ENCODE results near the gene ACKR3.

The ACKR3 gene

GRCh38 chr2:236531996-236532395 is 37.6 kb upstream of the ACKR3 start:
- TF ChIP-seq EZH2phosphoT487 (IDR thresholded peaks at IDR 0.05; ENCODE audit: borderline replicate concordance) = no peak
- TF ChIP-seq CTCF (conservative IDR thresholded peaks at IDR 0.05; ENCODE audit: low read length) = no peak
- no peaks in the 10 kb centered on the region for H3F3A ChIP-seq (ENCODE audit: low read depth)

DNA sequence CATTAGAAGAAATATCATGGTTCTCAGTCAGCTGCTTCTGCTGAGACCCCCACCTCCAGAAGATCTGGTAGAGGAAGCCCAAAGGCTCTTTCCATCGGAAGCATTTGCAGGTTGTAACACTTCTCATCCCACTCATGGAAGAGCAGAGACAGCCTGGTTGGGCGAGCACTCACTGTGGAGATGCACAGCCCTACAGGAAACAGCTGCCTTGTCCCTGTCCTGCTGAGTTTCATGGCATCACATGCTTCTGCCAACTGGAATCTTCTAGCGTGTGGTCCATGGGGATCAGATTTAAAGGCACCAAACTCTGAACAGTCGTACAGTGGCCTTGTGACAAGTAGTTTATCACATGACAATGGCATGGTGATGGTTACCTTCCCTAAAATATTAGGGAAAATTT is 36.3 kb upstream of the ACKR3 start:
- Histone ChIP-seq H3K9ac (ENCODE audit: low read depth, low read length, poor library complexity, severe bottlenecking) (no peak overlapping the region), H3K9me2 (replicated peaks; ENCODE audit: low read depth, low read length) (no peaks in the 10 kb centered on the region), H3K27me3 (ENCODE audit: insufficient read depth, low read length, poor library complexity, severe bottlenecking) (no peaks in the 10 kb centered on the region), H3K9me3 (ENCODE audit: insufficient read depth, low read depth, low read length) (no peaks in the 10 kb centered on the region), H3K4me2 (ENCODE audit: low read depth, low read length, poor library complexity, severe bottlenecking) (no peak overlapping the region), H3K79me2 (ENCODE audit: insufficient read depth, low read length) (peaks cover 14% of the 10 kb centered on the region), H2AFZ (ENCODE audit: low read length) (no peak overlapping the region), H3K36me3 (ENCODE audit: insufficient read depth, low read length) (no peaks in the 10 kb centered on the region), H3K4me1 (ENCODE audit: insufficient read depth, low read length, poor library complexity, severe bottlenecking) (peaks cover 34% of the 10 kb centered on the region), H3K4me3 (ENCODE audit: low read length, poor library complexity, severe bottlenecking) (no peak overlapping the region), H3F3A (ENCODE audit: low read depth) (no peaks in the 10 kb centered on the region), H4K20me1 (ENCODE audit: insufficient read depth, low read length, poor library complexity, severe bottlenecking) (no peaks in the 10 kb centered on the region)
- no peak for TF ChIP-seq EZH2phosphoT487 (IDR thresholded peaks at IDR 0.05; ENCODE audit: borderline replicate concordance)
- TF ChIP-seq CTCF (conservative IDR thresholded peaks at IDR 0.05; ENCODE audit: low read length) = no peak

More at GRCh38 chr2:236531996-236532395, 37.6 kb upstream of the ACKR3 start:
- Histone ChIP-seq H3K9ac (ENCODE audit: low read depth, low read length, poor library complexity, severe bottlenecking) (no peak overlapping the region), H3K9me3 (ENCODE audit: insufficient read depth, low read depth, low read length) (no peaks in the 10 kb centered on the region), H3K27me3 (ENCODE audit: insufficient read depth, low read length, poor library complexity, severe bottlenecking) (no peaks in the 10 kb centered on the region), H3K4me1 (ENCODE audit: insufficient read depth, low read length, poor library complexity, severe bottlenecking) (peaks cover 21% of the 10 kb centered on the region), H3K36me3 (ENCODE audit: insufficient read depth, low read length) (no peaks in the 10 kb centered on the region), H3K79me2 (ENCODE audit: insufficient read depth, low read length) (peaks cover under 1% of the 10 kb centered on the region; the same call in 1 of the 2 replicates), H3K9me2 (replicated peaks; ENCODE audit: low read depth, low read length) (no peaks in the 10 kb centered on the region), H4K20me1 (ENCODE audit: insufficient read depth, low read length, poor library complexity, severe bottlenecking) (no peaks in the 10 kb centered on the region), H3K4me2 (ENCODE audit: low read depth, low read length, poor library complexity, severe bottlenecking) (no peak overlapping the region), H3K4me3 (ENCODE audit: low read length, poor library complexity, severe bottlenecking) (no peak overlapping the region), H2AFZ (ENCODE audit: low read length) (no peak overlapping the region)

- Histone ChIP-seq H3K4me1 (ENCODE audit: insufficient read depth, low read length, poor library complexity, severe bottlenecking) (peaks cover 42% of the 10 kb centered on the region), H3F3A (ENCODE audit: low read depth) (no peaks in the 10 kb centered on the region), H3K9me3 (ENCODE audit: insufficient read depth, low read depth, low read length) (0 out of 2 replicates have a peak, but pooled peaks cover 3% of the 10 kb centered on the region)
Observed at GRCh38 chr2:236535024-236535423, 34.6 kb upstream of the ACKR3 start.

More at GRCh38 chr2:236535024-236535423, 34.6 kb upstream of the ACKR3 start:
- H3K9ac ChIP-seq (ENCODE audit: low read depth, low read length, poor library complexity, severe bottlenecking) = no peak overlapping the region
- no peak for TF ChIP-seq EZH2phosphoT487 (IDR thresholded peaks at IDR 0.05; ENCODE audit: borderline replicate concordance)
- no peak for TF ChIP-seq CTCF (conservative IDR thresholded peaks at IDR 0.05; ENCODE audit: low read length)
- no peaks in the 10 kb centered on the region for H3K9me2 ChIP-seq (replicated peaks; ENCODE audit: low read depth, low read length)
- H3K36me3 ChIP-seq (ENCODE audit: insufficient read depth, low read length) = no peaks in the 10 kb centered on the region
- H3K4me2 ChIP-seq (ENCODE audit: low read depth, low read length, poor library complexity, severe bottlenecking) = no peak overlapping the region
- H3K27me3 ChIP-seq (ENCODE audit: insufficient read depth, low read length, poor library complexity, severe bottlenecking) = no peaks in the 10 kb centered on the region
- H4K20me1 ChIP-seq (ENCODE audit: insufficient read depth, low read length, poor library complexity, severe bottlenecking) = no peaks in the 10 kb centered on the region
- no peak overlapping the region for H2AFZ ChIP-seq (ENCODE audit: low read length)
- H3K4me3 ChIP-seq (ENCODE audit: low read length, poor library complexity, severe bottlenecking) = no peak overlapping the region
- H3K79me2 ChIP-seq (ENCODE audit: insufficient read depth, low read length) = peaks cover 30% of the 10 kb centered on the region
